ENCODE data around the gene PDZD2.
"Not testable (repeated sequence)": the region's sequence is repeated elsewhere in the genome, so short reads cannot be mapped to it uniquely, and the experiment has no call there.

PDZD2 gene

DNA sequence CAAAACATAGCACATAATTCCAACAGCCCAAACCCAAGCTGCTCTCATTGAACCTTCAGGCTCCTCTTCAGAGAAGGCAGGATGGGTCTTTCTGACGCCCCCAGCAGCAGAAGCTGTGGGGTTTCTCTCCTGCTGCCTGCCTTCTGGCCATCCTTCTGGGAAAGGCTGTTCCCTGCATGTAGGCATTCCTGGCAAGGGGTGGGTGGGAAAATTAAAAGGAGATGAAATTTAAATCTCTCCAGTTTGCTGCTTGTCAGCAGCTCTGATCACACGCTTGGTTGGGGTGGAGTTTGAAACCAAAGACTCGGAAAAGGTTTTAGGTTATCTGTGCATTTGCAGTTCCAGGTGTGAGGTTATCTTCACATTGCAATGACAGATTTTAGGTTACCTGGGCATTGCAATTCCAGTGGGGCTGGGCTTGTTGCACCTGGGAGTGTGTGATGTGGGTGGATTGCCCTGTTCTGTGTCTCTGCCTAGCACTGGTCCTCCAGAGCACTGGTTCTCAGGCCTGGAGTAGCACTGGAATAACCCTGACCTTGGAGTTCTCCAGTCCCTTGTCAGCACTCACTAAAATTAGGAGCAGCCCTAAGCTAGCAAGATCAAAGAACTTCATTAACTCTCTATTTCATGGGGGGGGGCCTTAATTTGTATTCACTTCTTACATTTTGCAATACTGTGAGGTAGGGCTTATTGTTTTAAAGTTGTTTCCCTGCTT, 109.7 kb downstream of the PDZD2 start:
- TF ChIP-seq GATA1 (IDR thresholded peaks at IDR 0.05; ENCODE audit: low read depth, low read length), result no peak
- TF ChIP-seq POLR2A (IDR thresholded peaks at IDR 0.05; ENCODE audit: low read length), result no peak
- DNase-seq, result no peak

- DNase-seq, result no peak
- TF ChIP-seq GATA1 (IDR thresholded peaks at IDR 0.05; ENCODE audit: low read depth, low read length) (no peak), POLR2A (IDR thresholded peaks at IDR 0.05; ENCODE audit: low read length) (no peak)
Measured at GRCh38 chr5:31750215-31750614, 111.3 kb downstream of the PDZD2 start.

GRCh38 chr5:31751610-31752009, 112.7 kb downstream of the PDZD2 start:
- no peak for DNase-seq
- no peak for TF ChIP-seq GATA1 (IDR thresholded peaks at IDR 0.05; ENCODE audit: low read depth, low read length)
- no peak for TF ChIP-seq POLR2A (IDR thresholded peaks at IDR 0.05; ENCODE audit: low read length)

DNA sequence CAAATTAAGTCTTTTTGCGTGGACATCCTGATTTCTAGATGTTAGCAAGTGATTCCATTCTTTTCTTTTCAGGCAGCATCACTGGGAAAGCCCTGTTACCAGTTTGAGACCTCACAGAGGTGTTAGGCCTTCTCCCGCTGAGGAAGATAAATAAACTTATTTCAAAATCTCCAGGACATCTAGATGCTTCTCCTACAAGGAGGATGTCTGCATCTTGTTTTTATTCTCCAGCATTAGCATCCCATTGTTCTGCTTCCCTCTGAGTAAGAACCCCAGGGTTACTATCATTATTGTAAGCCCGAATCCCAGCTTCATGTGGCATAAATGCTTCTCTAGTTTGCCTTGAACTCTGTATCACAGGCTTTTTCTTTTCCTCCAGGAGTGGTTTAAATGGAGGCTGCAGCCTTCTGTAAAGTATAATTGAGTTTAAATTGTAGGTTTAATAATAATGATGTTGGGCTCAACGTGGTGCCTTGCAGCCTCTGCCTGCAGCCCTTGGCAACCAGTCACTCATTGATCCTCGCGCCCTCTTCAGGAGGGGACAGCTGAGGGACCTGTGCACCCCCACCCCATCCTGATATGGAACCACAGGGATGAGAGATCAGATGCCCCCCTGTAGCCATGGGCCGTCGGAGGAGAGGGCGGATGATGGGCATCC, 114.9 kb downstream of the PDZD2 start:
- DNase-seq, result no peak
- TF ChIP-seq GATA1 (IDR thresholded peaks at IDR 0.05; ENCODE audit: low read depth, low read length), result no peak

DNA sequence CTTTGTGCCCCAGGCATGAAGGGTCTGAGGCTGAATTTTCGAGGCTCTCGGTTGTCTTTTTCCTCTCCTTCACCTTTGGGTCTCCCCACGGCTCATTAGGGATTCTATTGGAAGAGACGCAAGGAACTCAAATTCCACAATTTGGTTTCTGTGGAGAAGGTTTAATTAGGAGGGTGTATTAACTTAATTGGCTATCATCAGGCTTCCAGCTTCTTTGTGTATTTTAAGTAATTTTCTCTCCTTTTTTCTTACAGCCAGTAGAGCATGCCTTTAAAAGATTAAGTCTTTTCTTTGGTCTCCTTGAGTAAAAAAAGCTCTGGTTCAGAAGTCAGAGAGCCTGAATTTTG, 115.4 kb downstream of the PDZD2 start:
- TF ChIP-seq GATA1 (IDR thresholded peaks at IDR 0.05; ENCODE audit: low read depth, low read length) (no peak), POLR2A (IDR thresholded peaks at IDR 0.05; ENCODE audit: low read length) (no peak)
- DNase-seq, result no peak

DNA sequence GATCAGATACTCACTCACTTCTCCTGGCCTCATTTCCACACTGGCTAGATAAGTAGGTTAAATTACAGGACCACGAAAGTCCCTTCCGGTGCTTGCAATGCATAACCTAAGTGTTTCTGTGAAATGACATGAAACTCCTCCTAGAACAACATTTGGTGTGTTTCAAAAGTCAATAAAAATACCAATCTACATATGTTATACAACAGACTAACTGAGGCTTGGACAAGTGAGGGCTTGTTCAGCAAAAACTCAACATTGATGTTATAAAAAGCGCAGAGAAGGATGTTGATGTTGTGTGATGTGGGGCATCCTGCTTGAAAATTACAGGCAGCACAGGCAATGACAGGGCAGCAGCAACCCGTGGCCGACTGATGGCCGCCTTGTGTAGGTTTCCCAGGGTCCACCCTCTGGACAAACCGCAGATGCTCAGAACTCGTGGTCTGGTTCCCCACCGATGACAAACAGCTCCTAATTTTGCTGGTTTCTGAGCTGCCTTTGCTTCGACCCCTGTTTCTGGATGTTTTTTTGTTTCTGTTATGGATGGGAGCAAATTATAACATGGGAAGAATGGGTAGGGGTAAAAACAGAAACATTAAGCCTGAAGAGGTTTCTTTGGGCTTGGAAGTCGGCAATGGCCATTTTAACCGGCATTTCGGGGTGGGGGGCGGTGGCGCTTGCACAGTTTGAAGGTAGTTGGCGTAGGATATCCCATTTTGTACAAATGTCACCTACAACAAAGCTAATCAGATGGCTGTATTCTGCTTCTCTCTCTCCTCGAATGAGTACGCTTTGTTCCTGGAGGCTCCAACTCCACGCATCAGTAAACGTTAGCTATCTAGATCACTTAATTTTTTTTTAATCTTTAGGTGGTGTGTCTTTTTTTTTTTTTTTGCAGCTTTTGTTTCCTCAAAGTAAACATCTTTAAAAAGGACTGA, 116.1 kb downstream of the PDZD2 start:
- TF ChIP-seq GATA1 (IDR thresholded peaks at IDR 0.05; ENCODE audit: low read depth, low read length), result no peak
- TF ChIP-seq POLR2A (IDR thresholded peaks at IDR 0.05; ENCODE audit: low read length), result no peak
- DNase-seq, result no peak

GRCh38 chr5:31755676-31756230, 116.8 kb downstream of the PDZD2 start:
- no peak for TF ChIP-seq POLR2A (IDR thresholded peaks at IDR 0.05; ENCODE audit: low read length)
- no peak for TF ChIP-seq GATA1 (IDR thresholded peaks at IDR 0.05; ENCODE audit: low read depth, low read length)
- DNase-seq, result no peak

DNA sequence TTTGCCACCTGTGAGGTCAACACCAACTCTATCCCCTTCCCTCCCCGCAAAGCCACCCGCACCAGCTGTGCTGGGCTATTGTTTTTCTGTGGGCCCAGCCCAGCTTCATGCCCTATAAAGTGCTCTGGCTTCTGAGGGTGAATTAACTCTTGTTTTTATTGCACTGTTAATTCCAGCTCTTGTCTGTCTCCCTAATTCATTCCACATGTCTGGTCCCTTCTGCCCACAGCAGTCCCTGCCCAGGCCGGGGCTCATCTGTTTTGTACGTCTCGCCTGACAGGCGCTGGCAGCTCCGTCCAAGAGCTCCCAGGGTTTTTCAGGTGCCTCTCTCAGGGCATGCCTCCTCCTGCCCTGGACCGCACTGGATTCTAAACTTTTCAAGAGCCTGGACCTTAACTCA, 118.9 kb downstream of the PDZD2 start:
- no peak for DNase-seq
- TF ChIP-seq POLR2A (IDR thresholded peaks at IDR 0.05; ENCODE audit: low read length) (no peak), GATA1 (IDR thresholded peaks at IDR 0.05; ENCODE audit: low read depth, low read length) (no peak)

GRCh38 chr5:31758803-31759425, 120.0 kb downstream of the PDZD2 start:
- TF ChIP-seq GATA1 (IDR thresholded peaks at IDR 0.05; ENCODE audit: low read depth, low read length) (no peak), POLR2A (IDR thresholded peaks at IDR 0.05; ENCODE audit: low read length) (no peak)
- DNase-seq, result no peak

DNA sequence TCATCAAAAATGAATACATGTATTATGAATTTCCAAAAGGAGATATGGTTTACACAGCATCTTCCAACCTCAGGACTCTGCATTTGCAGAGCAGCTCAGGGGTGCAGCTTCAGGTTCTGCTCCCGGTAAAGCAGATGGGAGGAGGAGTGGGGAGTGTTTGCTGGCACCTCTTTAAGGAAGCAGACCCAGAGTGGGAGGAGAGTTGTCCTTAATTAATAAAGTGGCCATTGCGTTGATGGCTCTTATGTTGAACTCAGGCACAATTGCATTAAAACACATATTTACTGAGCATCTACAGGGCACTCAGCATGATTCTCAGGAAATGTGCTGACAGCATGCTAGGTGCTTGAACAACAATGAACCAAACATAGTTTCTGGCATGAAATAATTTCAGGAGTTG, 121.0 kb downstream of the PDZD2 start:
- TF ChIP-seq POLR2A (IDR thresholded peaks at IDR 0.05; ENCODE audit: low read length) (no peak), GATA1 (IDR thresholded peaks at IDR 0.05; ENCODE audit: low read depth, low read length) (no peak)
- no peak for DNase-seq

DNA sequence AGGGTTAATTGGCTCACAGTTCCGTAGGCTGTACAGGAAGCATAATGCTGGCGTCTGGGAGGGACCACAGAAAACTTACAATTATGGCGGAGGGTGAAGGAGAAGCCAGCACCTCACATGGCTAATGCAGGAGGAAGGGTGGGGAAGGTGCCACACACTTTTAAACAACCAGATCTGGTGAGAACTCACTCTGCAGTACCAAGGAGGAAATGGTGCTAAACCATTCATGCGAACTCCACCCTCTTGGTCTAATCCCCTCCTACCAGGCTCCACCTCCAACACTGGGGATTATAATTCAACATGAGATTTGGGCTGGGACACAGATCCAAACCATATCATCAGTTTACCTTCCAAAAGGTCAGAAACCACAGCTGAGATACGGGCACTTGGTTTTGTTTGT, 122.9 kb downstream of the PDZD2 start:
- no peak for DNase-seq
- TF ChIP-seq GATA1 (IDR thresholded peaks at IDR 0.05; ENCODE audit: low read depth, low read length) (no peak), POLR2A (IDR thresholded peaks at IDR 0.05; ENCODE audit: low read length) (no peak)

GRCh38 chr5:31763424-31763823, 124.5 kb downstream of the PDZD2 start:
- DNase-seq, result no peak
- TF ChIP-seq GATA1 (IDR thresholded peaks at IDR 0.05; ENCODE audit: low read depth, low read length) (no peak), POLR2A (IDR thresholded peaks at IDR 0.05; ENCODE audit: low read length) (no peak)

DNA sequence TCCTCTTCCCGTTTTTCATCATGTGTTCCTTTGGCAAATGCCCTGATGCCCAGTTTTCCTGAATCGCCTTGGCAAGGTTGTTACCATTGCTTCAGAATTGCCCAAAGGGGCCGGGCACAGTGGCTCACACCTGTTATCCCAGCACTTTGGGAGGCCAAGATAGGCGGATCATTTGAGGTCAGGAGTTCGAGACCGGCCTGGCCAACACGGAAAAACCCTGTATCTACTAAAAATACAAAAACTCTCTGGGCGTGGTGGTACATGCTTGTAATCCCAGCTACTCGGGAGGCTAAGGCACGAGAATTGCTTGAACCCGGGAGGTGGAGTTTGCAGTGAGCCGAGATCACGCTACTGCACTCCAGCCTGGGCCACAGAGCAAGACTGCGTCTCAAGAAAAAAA, 125.8 kb downstream of the PDZD2 start:
- DNase-seq, result not testable (repeated sequence)
